HEK293 (cell line): ENCODE data around the gene C4orf51.

Experiments used
- ZNF146 ChIP-seq: fragments of 450-650 bp; formaldehyde crosslinking; IDR thresholded peaks from 2 replicates; pipeline ENCODE4 v1.5.1; 2016; ENCODE audit warnings: missing biosample characterization, missing genetic modification characterization
- TF ChIP-seq, protein P1 (sequence below): fragments of 450-650 bp; formaldehyde crosslinking; IDR thresholded peaks from 2 replicates; pipeline ENCODE4 v1.5.1; 2016; ENCODE audit warnings: missing biosample characterization, missing genetic modification characterization, low read depth

DNA sequence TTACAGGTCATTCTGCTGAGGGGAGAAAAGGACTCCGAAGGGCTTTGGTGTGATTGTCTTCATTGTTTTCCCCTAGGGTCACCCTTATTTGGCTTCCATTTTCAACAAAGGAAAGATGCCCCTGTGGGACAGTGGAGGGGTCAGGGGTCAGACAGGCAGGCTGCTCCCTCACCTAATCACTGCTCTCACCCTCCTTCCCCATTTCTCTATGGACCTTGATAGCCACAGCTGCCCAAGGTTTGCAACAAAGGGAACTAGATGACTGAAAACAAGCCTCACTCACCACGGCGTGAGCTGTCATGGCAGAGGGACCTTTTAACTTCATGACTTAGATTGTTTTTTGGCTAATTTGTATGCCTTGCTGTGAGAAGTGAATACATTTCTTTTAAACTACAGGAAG, 40.7 kb downstream of the C4orf51 start:
- TF ChIP-seq, protein P1, sequence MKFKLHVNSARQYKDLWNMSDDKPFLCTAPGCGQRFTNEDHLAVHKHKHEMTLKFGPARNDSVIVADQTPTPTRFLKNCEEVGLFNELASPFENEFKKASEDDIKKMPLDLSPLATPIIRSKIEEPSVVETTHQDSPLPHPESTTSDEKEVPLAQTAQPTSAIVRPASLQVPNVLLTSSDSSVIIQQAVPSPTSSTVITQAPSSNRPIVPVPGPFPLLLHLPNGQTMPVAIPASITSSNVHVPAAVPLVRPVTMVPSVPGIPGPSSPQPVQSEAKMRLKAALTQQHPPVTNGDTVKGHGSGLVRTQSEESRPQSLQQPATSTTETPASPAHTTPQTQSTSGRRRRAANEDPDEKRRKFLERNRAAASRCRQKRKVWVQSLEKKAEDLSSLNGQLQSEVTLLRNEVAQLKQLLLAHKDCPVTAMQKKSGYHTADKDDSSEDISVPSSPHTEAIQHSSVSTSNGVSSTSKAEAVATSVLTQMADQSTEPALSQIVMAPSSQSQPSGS (tag by site-specific recombination), result no peak
- no peak for TF ChIP-seq ZNF146 (tag by site-specific recombination)
